WI38 (cell line): ENCODE results near the gene LYZ.

ENCODE experiments used
- H3K4me3 ChIP-seq: 2 replicates; pipeline ENCODE4 v1.5.1; 2011; ENCODE audit warnings: low read depth, mild to moderate bottlenecking, control low read depth, low read length
- CTCF ChIP-seq: IDR thresholded peaks from 2 replicates; pipeline ENCODE4 v1.5.1; 2012; ENCODE audit warnings: low read depth, mild to moderate bottlenecking, control low read depth, low read length

The LYZ gene

GRCh38 chr12:69359531-69360347 is 11.6 kb downstream of the LYZ start, which contains the start of gene YEATS4:
YEATS4 (plus strand) TSS chr12:69359743; CDS start chr12:69359973, 230 bp downstream.
- TF ChIP-seq CTCF: no peak
- peak within 1 kb of the TSS; percentile 86 for H3K4me3 ChIP-seq

GRCh38 chr12:69360348-69360672 is 12.1 kb downstream of the LYZ start:
- H3K4me3 ChIP-seq: peak overlapping the region; percentile 86
- no peak for TF ChIP-seq CTCF

- no peak overlapping the region for H3K4me3 ChIP-seq
- no peak for TF ChIP-seq CTCF
Measured at GRCh38 chr12:69366796-69367195, 18.6 kb downstream of the LYZ start.

- no peak overlapping the region for H3K4me3 ChIP-seq
- no peak for TF ChIP-seq CTCF
Measured at GRCh38 chr12:69368171-69368570, 20.0 kb downstream of the LYZ start.

- TF ChIP-seq CTCF: no peak
- no peak overlapping the region for H3K4me3 ChIP-seq
Measured at GRCh38 chr12:69383074-69383473, 34.9 kb downstream of the LYZ start.

GRCh38 chr12:69385038-69385437 is 36.9 kb downstream of the LYZ start:
- TF ChIP-seq CTCF: no peak
- H3K4me3 ChIP-seq: no peak overlapping the region

- TF ChIP-seq CTCF: no peak
- no peak overlapping the region for H3K4me3 ChIP-seq
Measured at GRCh38 chr12:69386921-69387320, 38.7 kb downstream of the LYZ start.
